Measurements from ENCODE around the gene TAAR8. TPM values are rescaled to one million over a fixed set of nuclear protein-coding genes. Genes with fewer than 3 reads are reported as not detected.
"Not testable (repeated sequence)": the region's sequence is repeated elsewhere in the genome, so short reads cannot be mapped to it uniquely, and the experiment has no call there.

The TAAR8 gene, protein sequence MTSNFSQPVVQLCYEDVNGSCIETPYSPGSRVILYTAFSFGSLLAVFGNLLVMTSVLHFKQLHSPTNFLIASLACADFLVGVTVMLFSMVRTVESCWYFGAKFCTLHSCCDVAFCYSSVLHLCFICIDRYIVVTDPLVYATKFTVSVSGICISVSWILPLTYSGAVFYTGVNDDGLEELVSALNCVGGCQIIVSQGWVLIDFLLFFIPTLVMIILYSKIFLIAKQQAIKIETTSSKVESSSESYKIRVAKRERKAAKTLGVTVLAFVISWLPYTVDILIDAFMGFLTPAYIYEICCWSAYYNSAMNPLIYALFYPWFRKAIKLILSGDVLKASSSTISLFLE
- not detected in 2 replicates for total RNA-seq

DNA sequence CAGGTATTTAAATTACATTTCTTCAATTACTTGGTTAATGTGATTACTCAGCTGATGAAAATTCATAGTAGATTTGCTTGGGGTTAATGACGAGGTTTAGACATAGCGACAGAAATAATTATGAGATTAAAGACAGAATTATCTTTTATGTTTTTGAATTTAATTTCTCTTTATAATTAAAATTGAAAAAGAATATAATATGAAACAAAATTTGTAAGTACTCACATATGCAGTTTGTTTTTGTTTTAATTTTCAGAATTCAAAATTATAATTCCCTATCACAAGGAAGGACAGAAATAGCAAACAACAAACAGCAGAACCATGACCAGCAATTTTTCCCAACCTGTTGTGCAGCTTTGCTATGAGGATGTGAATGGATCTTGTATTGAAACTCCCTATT is at the start of gene TAAR8:
Gene TAAR8, plus strand, starts transcription at position 301 of the 400 bp plus-strand sequence. Its CDS starts 21 bp downstream, at position 322.
- intact Hi-C loops (cut with micrococcal nuclease) = no loop called here

DNA sequence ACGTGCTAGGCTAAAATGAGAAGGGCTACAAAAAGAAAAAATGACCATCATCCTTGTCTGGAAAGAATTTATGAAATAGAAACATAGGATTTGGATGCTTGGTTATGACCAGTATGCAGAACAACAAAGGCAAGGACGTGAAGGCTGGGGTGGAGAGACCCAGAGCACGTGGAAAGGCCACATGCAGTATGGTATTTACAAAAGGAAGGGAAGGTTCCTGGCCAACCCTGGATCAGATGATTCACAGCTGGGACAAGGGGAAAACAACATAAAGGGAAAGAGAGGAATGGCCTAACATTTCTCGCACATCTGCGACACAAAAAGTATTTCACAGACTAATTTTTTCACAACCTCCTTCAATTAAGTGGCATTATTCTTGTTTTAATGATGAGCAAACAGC is 47.7 kb upstream of the TAAR8 start:
- intact Hi-C loops (cut with micrococcal nuclease) = no loop called here

DNA sequence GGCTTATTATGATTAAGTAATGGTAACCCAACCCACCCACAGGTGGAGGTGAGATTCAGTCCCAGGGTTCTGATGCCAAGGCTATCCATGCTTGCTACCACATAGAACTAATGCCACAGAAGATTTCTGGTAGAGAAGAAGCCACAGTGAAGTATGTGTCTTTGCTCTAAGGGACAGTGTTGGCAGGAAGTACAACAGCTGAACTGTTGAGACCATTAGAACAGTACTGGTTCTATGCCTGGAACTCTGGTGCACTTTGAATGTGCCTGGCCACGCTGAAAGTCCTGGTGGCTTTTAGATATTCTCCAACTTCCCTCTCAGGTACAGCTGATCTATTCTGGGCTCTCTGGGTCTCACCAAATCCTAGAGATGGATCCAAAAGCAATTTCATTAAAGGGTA is 47.3 kb upstream of the TAAR8 start:
- intact Hi-C loops (cut with micrococcal nuclease) = no loop called here

DNA sequence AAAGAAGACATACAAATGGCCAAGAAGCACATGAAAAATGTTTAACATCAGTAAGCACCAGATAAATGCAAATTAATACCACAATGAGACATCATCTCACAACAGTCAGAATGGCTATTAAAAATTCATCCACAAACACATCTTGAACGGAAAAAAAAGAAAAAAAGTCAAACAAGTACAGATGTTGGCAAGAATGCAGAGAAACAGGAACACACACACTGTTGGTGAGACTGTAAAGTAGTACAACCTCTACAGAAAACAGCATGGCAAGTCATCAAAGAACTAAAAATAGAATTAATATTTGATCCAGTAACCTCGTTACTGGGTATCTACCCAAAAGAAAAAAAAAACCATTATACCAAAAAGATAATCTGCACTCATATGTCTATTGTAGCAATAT is 46.0 kb upstream of the TAAR8 start:
- intact Hi-C loops (cut with micrococcal nuclease) = no loop called here

DNA sequence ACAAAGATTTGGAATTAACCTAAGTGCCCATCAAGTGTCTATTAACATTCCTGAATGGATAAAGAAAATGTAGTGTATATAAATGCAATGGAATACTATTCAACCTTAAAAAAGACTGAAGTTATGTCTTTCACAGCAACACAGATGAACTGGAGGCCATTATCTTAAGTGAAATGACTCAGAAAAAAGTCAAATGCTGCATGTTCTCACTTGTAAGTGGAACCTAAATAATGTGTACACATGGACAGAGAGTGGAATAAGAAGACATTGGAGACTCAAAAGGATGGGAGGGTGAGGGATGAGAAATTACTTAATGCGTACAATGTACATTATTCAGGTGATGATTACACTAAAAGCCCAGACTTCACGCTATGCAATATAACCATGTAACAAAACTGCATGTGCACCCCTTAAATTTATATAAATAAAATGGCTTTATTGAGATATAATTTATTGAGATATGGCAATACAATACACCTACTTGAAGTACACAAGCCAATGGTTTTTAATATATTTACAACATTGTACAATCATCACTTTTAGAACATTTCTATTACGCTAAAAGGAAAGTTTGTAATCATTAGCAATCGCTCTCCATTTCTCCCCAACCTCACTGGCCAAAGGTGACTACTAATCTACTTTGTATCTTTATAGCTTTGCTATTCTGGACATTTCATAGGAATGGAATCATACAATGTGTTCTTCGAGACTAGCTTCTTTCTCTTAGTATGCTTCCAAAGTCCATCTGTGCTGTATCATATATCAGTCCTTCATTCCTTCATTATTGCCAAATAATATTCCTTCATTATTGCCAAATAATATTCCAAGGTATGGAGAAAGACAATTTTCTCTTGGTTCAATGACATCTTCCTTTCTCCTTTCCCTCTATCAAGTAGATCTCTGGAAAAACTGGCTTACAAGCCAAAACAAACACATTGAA is 45.3 kb upstream of the TAAR8 start:
- intact Hi-C loops (cut with micrococcal nuclease) = no loop called here

DNA sequence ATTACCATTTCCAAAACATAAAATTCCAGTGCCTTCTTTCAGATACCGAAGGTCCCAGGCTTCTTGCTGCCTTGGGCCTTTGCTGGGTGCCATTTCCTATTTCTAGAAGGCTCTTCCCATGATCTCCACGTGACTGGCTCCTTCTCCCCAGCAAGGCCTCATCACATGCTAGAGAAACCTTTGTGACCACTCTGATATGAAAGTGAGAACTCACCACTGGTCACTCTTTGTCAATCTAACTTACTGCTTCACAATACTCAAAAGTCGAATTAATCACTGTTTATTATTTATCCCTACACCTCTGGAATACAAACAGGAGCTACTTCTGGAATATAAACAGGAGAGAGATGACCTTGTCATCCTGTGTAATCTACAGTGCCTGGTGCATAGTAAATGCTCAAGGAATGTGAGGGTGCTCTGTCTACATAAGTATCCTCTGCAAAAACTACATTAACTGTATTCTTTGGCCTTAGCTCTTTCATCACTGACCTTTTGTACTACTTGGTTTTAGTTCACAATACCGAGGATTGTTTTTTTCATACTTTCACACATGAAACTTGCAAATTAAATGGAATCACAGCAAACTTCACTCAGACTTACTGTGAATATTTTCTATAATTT is 41.2 kb upstream of the TAAR8 start:
- intact Hi-C loops (cut with micrococcal nuclease) = loop anchor here (5.0 kb wide), 3 partner anchors 286 to 1661 kb away; partner anchors contain the start of genes MED23 and SLC18B1

DNA sequence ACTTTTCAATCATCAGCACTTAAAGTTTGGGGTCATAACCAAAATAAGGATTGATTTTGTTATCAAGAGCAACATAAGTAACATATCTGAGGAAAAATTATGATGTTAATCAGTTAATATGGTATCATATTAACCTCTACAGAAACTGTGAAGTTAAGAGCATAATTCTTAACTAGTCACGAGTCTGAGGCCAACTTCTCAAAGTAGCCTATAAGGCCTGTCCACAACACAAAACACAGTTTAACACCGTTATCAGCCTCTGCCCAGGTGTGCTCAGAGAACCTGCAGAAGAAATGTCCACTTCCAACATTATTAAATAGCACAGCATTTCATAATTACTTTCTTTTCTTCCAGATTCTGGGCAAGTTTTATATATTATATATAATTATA is 40.6 kb upstream of the TAAR8 start:
- intact Hi-C loops (cut with micrococcal nuclease) = loop anchor here (2.0 to 5.0 kb wide), 4 partner anchors 251 to 1660 kb away; partner anchors contain the start of genes MED23 and SLC18B1

DNA sequence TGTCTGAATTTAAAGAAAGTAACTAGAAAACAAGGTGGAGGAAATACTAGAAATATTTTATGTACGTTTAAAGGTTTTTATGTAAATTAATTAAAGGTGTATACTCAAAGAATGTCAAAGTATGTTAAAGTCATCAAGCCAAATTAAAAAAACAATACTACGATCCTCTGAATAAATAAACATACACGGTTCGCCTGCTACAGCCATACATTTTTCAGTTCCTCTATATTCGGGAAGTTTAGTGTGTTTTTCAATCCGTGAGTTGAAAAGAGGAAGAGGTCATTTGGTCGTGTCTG is 40.2 kb upstream of the TAAR8 start:
- intact Hi-C loops (cut with micrococcal nuclease) = loop anchor here (2.0 to 5.0 kb wide), 4 partner anchors 251 to 1660 kb away; partner anchors contain the start of genes MED23 and SLC18B1

DNA sequence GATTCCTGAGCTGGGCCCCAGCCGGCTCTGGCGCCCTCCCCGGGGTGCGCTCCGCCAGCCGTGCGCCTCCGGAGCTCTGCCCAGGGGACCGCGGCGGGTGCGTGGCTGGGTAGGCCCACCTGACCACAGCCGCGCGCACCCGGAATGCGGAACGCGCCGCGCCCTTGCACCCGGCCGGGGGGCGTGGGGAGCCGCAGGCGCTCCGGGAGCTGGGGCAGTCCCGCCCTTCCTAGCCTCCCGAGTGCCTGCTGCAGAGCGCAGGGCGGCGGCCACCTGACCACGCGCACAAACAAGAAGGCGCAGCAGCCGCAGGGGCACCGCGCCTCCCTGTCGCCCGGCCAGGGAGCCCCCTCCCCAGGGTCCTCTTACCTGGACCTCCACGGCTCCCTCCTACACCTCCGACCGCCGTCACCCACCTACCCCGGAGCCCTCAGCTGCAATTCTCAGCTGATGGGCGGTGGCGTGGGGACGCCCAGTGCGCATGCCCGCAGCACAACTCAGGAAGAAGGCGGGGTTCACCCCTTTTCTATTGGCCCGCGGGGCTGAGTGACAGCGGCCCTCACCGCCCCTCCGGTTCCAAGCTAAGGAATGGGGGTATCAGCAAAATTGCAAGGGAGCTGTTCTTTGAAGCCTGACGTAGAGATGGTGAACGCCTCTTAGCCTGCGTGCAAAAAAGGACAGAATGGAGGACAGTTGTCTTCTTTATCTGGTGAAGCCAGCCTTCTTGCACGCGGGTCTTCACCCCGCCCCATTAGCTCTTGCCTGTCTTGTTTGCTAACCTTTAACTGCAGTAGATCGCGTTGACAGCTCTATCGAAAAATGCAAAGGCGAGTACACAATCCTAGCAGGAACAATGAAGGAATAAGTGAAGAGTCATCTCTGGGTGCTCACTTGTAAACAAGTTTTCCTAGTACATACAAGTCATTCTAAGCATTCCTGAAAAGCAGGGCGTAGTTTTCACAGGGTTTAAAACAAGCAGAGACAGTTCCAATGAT is 39.5 kb upstream of the TAAR8 start, which contains the start of gene STX7:
Gene STX7, minus strand, starts transcription at position 479 of the 995 bp plus-strand sequence. CDS start 9,586 bp downstream, outside the sequence.
- intact Hi-C loops (cut with micrococcal nuclease) = loop anchor here (1.0 to 5.0 kb wide), 9 partner anchors 17 to 1659 kb away; partner anchors contain the start of genes MED23, RPS12, SLC18B1 and SLC2A12

DNA sequence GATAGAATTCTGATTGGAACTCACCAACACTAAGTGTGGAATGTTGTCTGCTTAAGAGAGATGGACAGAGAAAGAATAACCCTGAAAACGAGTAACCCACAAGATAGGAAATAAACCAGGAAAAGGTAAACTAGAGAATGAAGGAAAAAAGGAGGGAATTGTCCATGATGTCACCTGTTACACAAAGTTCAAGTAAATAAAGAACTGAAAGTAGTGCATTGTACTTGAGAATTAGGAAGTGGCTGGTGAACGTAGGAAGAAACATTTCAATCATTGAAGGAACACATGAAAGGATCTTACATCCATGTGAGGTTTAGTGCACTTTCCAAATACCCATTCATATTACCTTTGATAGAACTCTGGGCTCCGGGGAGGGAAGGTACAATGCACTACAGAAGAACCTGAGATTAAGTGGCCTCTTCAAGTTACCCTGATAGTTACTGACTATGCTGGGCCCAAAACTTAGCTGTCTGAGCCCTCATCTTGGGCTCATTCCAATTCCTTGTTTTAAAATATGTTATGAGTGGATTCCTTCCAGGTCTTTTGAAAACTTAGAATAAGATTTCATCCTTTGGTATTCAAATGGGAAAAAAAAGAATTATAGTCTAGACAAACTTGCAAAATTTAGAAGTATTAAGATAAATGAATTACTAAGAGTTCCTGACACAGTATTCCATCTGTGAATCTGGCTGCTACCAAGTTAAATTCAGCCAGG is 38.5 kb upstream of the TAAR8 start:
- intact Hi-C loops (cut with micrococcal nuclease) = loop anchor here (1.0 to 5.0 kb wide), 9 partner anchors 16 to 1658 kb away; partner anchors contain the start of genes MED23, RPS12, SLC18B1 and SLC2A12

DNA sequence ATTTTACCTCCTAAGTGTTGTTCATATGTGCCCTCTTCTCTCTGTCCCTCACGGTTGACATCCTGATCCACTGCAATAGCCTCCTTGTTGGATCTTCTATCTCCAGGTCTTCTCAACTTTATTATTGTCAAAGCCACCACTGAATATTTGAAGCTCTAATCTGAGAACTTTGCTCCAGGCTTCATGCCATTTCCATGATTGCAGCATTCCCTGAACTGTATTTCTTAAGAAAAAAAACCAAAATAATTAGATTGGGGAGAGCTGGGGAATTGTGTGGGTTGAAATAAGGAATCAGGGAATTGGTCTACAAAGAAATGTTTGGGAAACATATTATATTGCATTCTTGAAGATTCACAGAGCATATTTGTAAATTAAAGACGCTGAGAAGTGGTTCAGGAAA is 37.1 kb upstream of the TAAR8 start:
- intact Hi-C loops (cut with micrococcal nuclease) = no loop called here

DNA sequence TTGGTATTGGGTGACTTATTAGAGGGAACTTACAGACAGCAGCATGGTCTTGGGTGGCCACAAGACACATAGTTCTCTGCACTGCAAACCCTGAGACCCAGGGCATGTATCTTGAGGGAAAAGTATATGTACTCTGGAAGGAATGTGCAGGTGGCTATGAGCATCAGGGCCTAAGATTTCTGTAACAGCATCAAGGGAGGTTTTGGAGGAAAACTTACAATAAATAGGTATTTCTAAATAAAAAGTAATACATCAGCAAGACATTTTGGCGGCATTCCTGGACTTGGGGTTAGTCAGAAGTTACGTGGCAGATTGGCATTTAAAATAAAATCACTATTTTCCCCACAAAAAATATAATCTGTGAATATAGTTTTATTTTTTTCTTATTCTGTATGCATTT is 31.5 kb upstream of the TAAR8 start:
- intact Hi-C loops (cut with micrococcal nuclease) = no loop called here

DNA sequence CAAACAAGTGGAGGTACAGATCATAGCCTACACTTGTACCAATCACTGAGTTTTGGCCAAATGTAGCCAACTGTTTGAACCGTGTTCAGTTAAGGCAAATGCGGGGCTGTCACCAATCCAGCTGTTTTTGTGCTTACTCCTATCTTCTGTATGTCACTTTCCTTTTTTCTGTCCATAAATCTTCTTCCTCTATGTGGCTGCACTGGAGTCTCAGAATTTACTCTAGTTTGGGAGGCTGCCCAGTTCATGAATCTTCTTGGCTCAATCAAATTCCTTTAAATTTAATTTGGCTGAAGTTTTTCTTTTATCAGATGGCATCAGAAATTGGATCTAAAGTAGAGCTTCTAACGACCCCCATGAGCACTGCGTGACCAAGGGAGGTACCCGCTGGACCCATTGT is 27.8 kb upstream of the TAAR8 start:
- intact Hi-C loops (cut with micrococcal nuclease) = no loop called here

DNA sequence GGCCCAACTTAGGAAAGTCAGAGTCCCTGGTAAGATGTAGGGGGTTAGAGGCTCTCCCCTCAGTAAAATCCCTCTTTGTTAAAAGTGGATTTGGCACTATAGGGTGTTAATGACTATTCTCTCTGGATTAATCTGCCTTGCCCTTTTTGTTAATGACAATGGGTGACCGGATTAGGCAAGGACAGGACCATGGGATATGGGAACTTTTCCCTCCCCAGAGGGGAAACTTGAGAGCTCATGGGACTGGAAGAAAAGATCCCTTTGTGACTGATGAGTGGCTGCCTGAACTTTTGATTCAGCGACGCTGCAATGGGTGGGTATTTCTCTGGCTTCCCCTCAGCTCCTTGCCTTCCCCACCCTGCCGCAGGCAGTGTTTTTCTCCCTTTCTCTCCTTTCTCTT is 26.6 kb upstream of the TAAR8 start:
- intact Hi-C loops (cut with micrococcal nuclease) = no loop called here

DNA sequence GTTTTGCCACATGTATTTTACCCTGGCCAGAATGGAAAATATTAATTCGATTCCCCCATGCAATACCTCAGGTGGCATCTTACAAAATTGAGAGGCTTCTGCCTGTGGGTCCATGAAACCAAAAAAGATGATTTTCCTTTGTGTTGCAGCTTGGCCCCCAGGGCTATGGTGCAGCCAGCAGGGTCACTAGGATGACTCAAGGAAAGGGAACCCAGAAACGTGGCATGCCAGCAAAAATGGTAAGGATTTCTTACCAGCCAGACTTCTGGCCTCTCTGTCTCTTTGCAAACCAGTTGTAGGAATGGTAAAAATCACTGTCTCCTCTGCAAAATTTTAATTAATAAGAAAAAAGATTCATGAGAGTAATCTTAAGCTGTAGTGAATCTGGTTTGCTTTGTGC is 26.0 kb upstream of the TAAR8 start:
- intact Hi-C loops (cut with micrococcal nuclease) = no loop called here

DNA sequence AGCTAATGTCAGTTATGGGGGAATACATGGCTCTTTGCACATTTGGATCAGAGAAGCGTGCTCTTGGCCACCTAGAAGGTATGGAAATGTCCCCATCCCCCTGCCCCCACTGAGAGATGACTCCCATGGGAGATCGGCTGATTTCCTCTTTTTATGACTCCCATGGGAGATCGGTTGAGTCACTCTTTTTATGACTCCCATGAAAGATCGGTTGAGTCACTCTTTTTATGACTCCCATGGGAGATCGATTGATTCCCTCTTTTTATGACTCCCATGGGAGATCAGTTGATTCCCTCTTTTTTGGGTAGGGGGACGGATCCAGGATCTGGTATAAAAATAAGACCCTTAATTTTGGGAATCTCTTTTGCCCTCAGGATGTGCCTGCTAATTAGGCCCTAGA is 24.7 kb upstream of the TAAR8 start:
- intact Hi-C loops (cut with micrococcal nuclease) = no loop called here

DNA sequence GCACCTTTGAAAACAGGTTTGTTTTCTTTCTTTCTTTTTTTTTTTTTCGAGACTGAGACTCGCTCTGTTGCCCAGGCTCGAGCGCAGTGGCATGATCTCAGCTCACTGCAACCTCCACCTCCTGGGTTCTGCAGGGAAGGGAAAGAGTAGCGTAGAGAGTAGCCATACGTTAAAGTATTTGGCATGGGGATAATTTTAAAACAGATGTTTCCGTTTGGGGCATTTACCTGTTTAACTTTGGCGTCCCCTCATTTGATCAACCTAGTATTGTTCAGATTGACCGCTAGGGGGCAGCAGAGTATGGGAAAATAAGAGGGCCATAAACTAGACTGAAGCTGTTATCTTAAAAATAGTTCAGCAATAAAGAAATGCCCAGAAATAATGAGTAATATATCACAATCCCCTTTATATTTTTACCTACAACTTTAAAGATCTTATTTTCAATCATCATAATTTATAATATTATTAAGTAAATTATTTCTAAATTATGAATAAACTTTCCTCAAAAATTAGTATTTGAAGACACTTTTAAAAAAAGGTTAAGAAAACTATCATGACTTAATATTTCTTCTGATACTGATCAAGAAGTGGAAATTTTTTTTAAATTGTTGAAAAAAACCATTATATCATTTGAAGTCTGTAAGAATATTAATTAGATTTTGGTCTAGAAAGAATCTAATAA is 22.0 kb upstream of the TAAR8 start:
- intact Hi-C loops (cut with micrococcal nuclease) = loop anchor here (1.0 to 2.0 kb wide), 12 partner anchors 17 to 1391 kb away; partner anchors contain the start of gene STX7

DNA sequence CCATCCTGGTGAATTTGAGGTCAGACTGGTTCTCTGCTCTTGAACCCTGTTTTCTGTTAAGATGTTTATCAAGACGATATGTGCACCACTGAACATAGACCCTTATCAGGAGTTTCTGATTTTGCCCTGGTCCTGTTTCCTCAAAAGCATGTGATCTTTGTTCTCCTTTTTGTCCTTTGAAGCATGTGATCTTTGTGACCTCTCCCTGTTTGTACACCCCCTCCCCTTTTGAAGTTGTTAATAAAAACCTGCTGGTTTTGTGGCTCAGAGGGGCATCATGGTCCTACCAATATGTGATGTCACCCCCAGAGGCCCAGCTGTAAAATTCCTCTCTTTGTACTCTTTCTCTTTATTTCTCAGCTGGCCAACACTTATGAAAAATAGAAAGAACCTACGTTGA is 17.9 kb upstream of the TAAR8 start:
- intact Hi-C loops (cut with micrococcal nuclease) = not testable (repeated sequence)

DNA sequence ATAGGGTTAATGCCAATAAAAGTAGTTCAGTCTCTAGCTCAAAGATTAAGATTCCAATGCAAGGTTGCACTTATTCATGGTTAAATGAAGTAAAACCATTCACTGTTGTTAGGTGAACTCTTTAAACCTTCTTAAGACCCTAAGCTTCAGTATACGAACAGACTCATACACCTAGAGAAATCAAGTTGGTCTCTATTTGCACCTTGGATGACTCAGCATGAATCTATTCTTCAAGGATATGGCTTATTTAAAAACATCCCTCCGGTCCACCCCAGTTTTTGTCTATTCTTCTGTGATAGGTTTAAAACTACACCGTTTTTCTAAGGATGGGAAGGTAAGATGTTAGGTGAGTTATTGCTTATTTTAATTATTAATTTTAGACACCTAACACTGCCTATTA is 15.3 kb upstream of the TAAR8 start:
- intact Hi-C loops (cut with micrococcal nuclease) = no loop called here
